HG03103 (cell line): ENCODE results near the gene PADI4.

Experiments used
- ATAC-seq: cut with Tn5 transposase; IDR thresholded peaks from one replicate; pipeline ENCODE4 v1.9.1; 2021; ENCODE audit warnings: low read depth; ENCODE audit not compliant: unreplicated experiment

PADI4 gene

GRCh38 chr1:17281775-17282181, 26.2 kb upstream of the PADI4 start:
- ATAC-seq, result no peak

GRCh38 chr1:17282836-17283235, 25.2 kb upstream of the PADI4 start:
- no peak for ATAC-seq

- no peak for ATAC-seq
Measured at GRCh38 chr1:17286646-17287045, 21.4 kb upstream of the PADI4 start.

GRCh38 chr1:17287130-17287776, 20.7 kb upstream of the PADI4 start:
- ATAC-seq, result no peak

- no peak for ATAC-seq
Measured at GRCh38 chr1:17289721-17290120, 18.3 kb upstream of the PADI4 start.

- ATAC-seq, result no peak
Measured at GRCh38 chr1:17290553-17290952, 17.4 kb upstream of the PADI4 start.

- no peak for ATAC-seq
Measured at GRCh38 chr1:17292299-17293160, 15.5 kb upstream of the PADI4 start.

GRCh38 chr1:17293681-17294425, 14.1 kb upstream of the PADI4 start:
- ATAC-seq, result no peak

GRCh38 chr1:17295292-17295691, 12.7 kb upstream of the PADI4 start:
- no peak for ATAC-seq

- no peak for ATAC-seq
Measured at GRCh38 chr1:17296086-17296485, 11.9 kb upstream of the PADI4 start.

GRCh38 chr1:17297991-17298390, 10.0 kb upstream of the PADI4 start:
- no peak for ATAC-seq

GRCh38 chr1:17301767-17302166, 6.2 kb upstream of the PADI4 start:
- no peak for ATAC-seq

- no peak for ATAC-seq
Measured at GRCh38 chr1:17304151-17304825, 3.7 kb upstream of the PADI4 start.

GRCh38 chr1:17304826-17305175, 3.2 kb upstream of the PADI4 start:
- ATAC-seq, result no peak

GRCh38 chr1:17305576-17306095, 2.4 kb upstream of the PADI4 start:
- ATAC-seq, result no peak

GRCh38 chr1:17306407-17306806, 1.6 kb upstream of the PADI4 start:
- no peak for ATAC-seq

- no peak for ATAC-seq
Measured at GRCh38 chr1:17306921-17307320, 1.1 kb upstream of the PADI4 start.

- no peak for ATAC-seq
Measured at GRCh38 chr1:17307329-17307728, 668 bp upstream of the PADI4 start.

GRCh38 chr1:17308593-17308992, 596 bp downstream of the PADI4 start:
- ATAC-seq, result no peak

- no peak for ATAC-seq
Measured at GRCh38 chr1:17309426-17310067, 1.6 kb downstream of the PADI4 start.
